Activated naive CD4-positive, alpha-beta T cell treated with anti-CD3 and anti-CD28 coated beads, Interleukin-2, amount 10 ng/mL, durations not matched to agents 7 days and 5 days (primary cell): ENCODE data around the gene NDUFAF2.

Experiments
- CTCF ChIA-PET: fragments of 350-600 bp; sonication (Branson Sonifier 250); formaldehyde crosslinking; loops from one replicate; lab custom pipeline; 2021; ENCODE audit warnings: antibody characterized with exemption; lab: Charles Lee
- DNase-seq: peaks from one replicate; pipeline ENCODE4 v3.0.0-alpha.2; 2020
- H3K27ac Mint-ChIP-seq: one replicate; pipeline ENCODE4 v1.8.0; 2021; ENCODE audit warnings: mild to moderate bottlenecking, moderate library complexity, mixed read lengths
- H3K27me3 Mint-ChIP-seq: one replicate; pipeline ENCODE4 v1.8.0; 2021; ENCODE audit warnings: mild to moderate bottlenecking, mixed read lengths
- H3K36me3 Mint-ChIP-seq: one replicate; pipeline ENCODE4 v1.8.0; 2021; ENCODE audit warnings: mixed read lengths
- H3K4me1 Mint-ChIP-seq: one replicate; pipeline ENCODE4 v1.8.0; 2021; ENCODE audit warnings: mixed read lengths
- H3K4me3 Mint-ChIP-seq: one replicate; pipeline ENCODE4 v1.8.0; 2021; ENCODE audit warnings: mild to moderate bottlenecking, moderate library complexity, mixed read lengths
- H3K9me3 Mint-ChIP-seq: one replicate; pipeline ENCODE4 v1.8.0; 2021; ENCODE audit warnings: mixed read lengths

Gene NDUFAF2

DNA sequence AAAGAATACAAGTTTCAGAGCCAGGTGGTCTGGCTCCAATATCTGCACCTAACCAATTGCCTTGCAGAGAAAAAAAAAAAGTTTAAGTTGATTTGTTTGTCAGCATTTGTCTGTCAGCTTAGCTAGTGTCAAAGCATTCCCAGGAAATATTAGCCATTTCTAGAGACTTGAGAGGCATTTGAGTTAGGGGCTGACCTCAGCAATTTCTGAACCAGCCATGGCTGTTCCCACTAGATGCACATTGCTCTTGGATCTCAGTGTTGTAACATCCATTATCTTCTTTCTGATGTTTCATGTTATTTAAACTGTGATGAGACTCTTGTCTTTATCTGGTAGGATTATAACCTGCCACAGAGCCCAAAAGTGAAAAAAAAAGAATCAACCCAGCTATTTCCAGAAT is 102.3 kb downstream of the NDUFAF2 start:
- H3K36me3 Mint-ChIP-seq, result no peaks in the 10 kb centered on the region
- H3K27ac Mint-ChIP-seq, result no peak overlapping the region
- H3K27me3 Mint-ChIP-seq, result no peaks in the 10 kb centered on the region
- no peak for DNase-seq
- no peak overlapping the region for H3K4me3 Mint-ChIP-seq
- H3K4me1 Mint-ChIP-seq, result no peaks in the 10 kb centered on the region
- CTCF ChIA-PET, result no interaction called here
- H3K9me3 Mint-ChIP-seq, result no peaks in the 10 kb centered on the region

DNA sequence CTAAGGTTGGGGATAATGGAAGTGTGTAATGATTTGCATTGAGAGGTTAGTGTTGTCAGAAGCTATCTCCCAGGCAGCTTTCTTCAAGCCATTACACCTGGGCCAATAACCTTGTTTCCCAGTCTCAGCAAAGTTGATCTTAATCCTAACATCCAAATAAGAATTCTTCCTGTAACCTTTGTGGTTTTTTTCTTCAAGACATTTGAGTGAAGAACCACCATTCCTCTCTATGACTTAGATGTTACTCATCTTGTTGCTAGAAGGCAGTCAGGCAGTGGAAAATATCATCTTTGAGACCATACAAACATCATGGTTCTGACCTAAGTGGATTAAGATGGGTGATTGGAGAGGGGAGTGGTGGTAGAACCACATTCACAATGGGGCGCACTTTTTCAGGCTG is 103.5 kb downstream of the NDUFAF2 start:
- Mint-ChIP-seq H3K4me3 (no peak overlapping the region), H3K9me3 (no peaks in the 10 kb centered on the region), H3K36me3 (no peaks in the 10 kb centered on the region), H3K27me3 (no peaks in the 10 kb centered on the region), H3K4me1 (no peaks in the 10 kb centered on the region), H3K27ac (no peak overlapping the region)
- CTCF ChIA-PET, result no interaction called here
- no peak for DNase-seq

DNA sequence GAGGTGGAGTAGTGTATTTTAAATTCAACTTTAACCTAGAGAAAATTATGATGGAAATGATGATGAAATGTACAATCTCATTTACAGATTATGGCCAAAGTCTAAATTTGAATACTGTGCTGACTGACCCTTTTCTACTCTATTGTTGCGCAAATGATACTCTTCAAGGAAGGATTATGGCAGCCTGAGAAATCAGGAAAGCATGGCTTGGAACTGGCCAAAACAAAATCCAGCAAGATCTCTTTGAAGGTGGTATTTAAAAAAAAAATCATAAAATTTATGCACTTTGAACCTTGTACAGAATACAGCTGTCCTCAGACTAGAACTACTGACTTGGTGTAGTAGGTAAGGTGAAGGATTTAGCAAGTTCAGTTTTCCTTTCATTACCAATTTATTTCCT is 105.3 kb downstream of the NDUFAF2 start:
- no peaks in the 10 kb centered on the region for H3K27me3 Mint-ChIP-seq
- no peaks in the 10 kb centered on the region for H3K9me3 Mint-ChIP-seq
- no peaks in the 10 kb centered on the region for H3K36me3 Mint-ChIP-seq
- H3K4me1 Mint-ChIP-seq, result no peaks in the 10 kb centered on the region
- H3K4me3 Mint-ChIP-seq, result no peak overlapping the region
- DNase-seq, result no peak
- H3K27ac Mint-ChIP-seq, result no peak overlapping the region
- CTCF ChIA-PET, result no interaction called here

DNA sequence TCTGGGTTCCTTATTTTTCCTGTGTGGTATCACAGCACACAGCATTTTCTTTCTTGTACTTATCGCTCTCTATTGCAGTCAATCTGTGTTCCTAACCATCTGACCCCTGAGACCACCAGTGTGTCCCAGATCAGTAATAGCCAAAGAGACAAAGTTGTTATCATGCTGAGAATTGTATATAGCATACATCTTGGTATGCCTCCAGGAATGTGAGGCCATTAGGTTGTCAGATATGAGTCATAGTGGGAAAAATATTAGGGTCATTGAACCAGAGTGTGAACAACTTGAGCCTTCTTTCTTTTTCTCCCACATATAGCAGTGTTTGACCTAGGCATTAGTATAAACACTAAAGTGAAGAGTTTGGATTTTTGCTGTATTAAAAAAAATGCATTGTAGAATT is 106.3 kb downstream of the NDUFAF2 start:
- no peaks in the 10 kb centered on the region for H3K36me3 Mint-ChIP-seq
- H3K27ac Mint-ChIP-seq, result no peak overlapping the region
- no peak overlapping the region for H3K4me3 Mint-ChIP-seq
- H3K4me1 Mint-ChIP-seq, result no peaks in the 10 kb centered on the region
- H3K9me3 Mint-ChIP-seq, result no peaks in the 10 kb centered on the region
- no peaks in the 10 kb centered on the region for H3K27me3 Mint-ChIP-seq
- CTCF ChIA-PET, result interaction anchor here (0.6 to 0.7 kb wide), 2 partner anchors 111 to 222 kb away, joined by 3 read pairs; partner anchors contain the start of gene SMIM15
- no peak for DNase-seq

DNA sequence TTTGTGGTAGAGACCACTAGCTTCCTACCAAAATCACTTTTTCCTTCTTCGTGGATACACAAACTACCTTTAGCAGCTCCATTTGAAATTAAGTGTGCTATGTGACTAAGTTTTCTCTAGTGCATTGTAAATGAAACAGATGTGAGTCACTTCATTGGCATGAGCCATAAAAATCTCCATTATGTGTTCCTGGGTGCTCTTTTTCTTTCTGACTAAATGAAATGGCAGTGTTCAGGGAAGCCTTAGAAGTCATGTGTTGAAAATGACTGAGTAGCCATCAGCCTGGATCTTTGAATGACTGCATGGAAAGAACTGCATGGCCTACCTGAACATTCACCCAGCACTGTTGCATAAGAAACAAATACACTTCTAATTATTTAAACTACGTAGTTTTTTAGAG is 107.9 kb downstream of the NDUFAF2 start:
- CTCF ChIA-PET, result interaction anchor here (1.3 kb wide), 1 partner anchor 605 kb away, joined by 5 read pairs; no protein-coding TSS in a partner anchor
- no peaks in the 10 kb centered on the region for H3K4me1 Mint-ChIP-seq
- no peak overlapping the region for H3K27ac Mint-ChIP-seq
- H3K36me3 Mint-ChIP-seq, result no peaks in the 10 kb centered on the region
- H3K4me3 Mint-ChIP-seq, result no peak overlapping the region
- H3K9me3 Mint-ChIP-seq, result no peaks in the 10 kb centered on the region
- H3K27me3 Mint-ChIP-seq, result no peaks in the 10 kb centered on the region
- no peak for DNase-seq

DNA sequence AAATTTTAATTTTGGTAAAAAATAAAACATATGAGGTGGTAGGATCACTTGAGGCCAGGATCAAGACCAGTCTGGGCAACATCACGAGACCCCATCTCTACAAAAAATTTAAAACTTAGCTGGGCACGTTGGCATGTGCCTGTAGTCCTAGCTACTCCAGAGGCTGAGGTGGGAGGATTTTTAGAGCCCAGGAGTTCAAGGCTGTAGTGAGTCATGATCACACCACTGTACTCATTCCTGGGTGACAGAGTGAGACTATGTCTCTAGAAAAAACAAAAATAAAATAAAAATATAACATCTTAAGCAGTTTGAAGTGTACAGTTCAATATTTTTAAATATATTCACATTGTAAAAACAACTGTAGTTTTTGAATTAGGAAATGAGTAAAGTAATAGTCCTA is 108.9 kb downstream of the NDUFAF2 start:
- Mint-ChIP-seq H3K4me1 (no peaks in the 10 kb centered on the region), H3K9me3 (no peaks in the 10 kb centered on the region)

DNA sequence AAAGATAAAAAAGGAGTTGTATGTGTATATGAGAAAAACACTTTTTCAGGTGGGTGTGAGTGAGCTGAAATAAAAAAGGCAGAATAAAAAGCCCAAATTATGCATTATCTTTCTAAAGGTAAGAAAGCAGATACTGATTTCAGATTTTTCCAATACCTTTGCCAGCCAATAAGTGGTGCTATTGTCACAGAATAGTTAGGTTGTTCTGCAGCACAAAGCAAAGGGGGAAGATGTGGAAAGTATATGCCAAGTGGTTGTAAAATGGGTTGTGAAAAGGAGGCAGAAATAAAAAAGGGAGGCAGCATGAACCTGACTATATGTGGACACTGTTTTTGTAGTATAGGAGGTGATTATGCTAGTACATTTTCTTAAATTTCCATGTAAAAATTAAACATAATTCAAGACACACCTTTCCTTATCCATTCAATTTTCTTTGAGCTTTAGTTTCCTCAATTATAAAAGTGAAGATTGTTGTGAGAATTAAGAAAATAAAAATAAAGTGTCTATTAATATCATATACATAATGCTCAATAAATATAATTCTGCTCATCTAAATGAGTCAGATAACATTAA is 110.5 kb downstream of the NDUFAF2 start:
- no peaks in the 10 kb centered on the region for H3K9me3 Mint-ChIP-seq
- DNase-seq, result no peak
- H3K4me1 Mint-ChIP-seq, result no peaks in the 10 kb centered on the region
- H3K27me3 Mint-ChIP-seq, result no peaks in the 10 kb centered on the region
- H3K27ac Mint-ChIP-seq, result no peak overlapping the region
- CTCF ChIA-PET, result interaction anchor here (4.4 kb wide), 1 partner anchor 604 kb away, joined by 36 read pairs; no protein-coding TSS in a partner anchor
- no peaks in the 10 kb centered on the region for H3K36me3 Mint-ChIP-seq
- H3K4me3 Mint-ChIP-seq, result no peak overlapping the region

More for the DNA sequence above, 108.9 kb downstream of the NDUFAF2 start:
- no peaks in the 10 kb centered on the region for H3K36me3 Mint-ChIP-seq
- no peak for DNase-seq
- no peaks in the 10 kb centered on the region for H3K27me3 Mint-ChIP-seq
- CTCF ChIA-PET, result interaction anchor here (1.3 to 4.4 kb wide), 2 partner anchors 604 to 605 kb away, joined by 5 to 36 read pairs; no protein-coding TSS in a partner anchor
- no peak overlapping the region for H3K27ac Mint-ChIP-seq
- no peak overlapping the region for H3K4me3 Mint-ChIP-seq

DNA sequence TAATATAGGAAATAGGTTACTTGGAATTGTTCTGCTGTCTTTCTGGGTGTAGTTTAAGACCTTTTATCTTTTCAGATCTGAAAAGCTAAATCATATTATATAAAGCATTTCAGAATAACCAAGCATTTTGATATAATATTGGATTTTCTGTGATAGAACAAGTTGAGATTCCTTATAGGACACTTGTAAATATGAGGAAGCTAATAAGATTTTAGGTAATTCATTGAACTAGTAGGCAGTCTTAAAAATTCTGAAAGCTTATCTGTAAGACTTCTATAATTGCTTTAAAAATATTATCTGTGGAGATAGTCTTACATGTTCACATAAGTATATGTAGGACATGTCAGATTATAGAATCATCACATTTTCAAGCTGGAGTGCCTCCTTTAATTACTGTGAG is 114.5 kb downstream of the NDUFAF2 start:
- Mint-ChIP-seq H3K4me1 (no peaks in the 10 kb centered on the region), H3K27ac (no peak overlapping the region), H3K27me3 (no peaks in the 10 kb centered on the region), H3K9me3 (peaks cover 9% of the 10 kb centered on the region), H3K36me3 (peaks cover 3% of the 10 kb centered on the region), H3K4me3 (no peak overlapping the region)
- CTCF ChIA-PET, result interaction anchor here (0.9 to 1.3 kb wide), 2 partner anchors 77 to 599 kb away, joined by 3 read pairs; no protein-coding TSS in a partner anchor
- no peak for DNase-seq

DNA sequence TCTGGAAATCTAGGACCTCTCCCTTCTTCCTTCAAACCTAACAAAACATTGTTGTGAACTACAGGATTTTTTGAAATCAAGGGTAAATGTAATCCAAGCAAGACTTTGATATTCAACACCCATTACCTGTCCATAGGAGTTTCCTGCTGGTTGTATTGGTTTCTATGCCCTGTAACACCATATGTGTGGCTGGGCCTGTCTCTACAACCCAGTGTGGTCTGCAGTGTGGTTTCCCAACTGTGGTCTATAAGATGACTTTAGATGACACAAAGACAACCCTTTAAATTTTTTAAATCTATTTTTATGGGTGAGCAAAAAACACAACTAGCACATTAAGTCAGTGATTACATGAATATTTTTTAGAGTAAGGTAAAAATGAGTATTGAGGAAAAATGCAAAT is 124.1 kb downstream of the NDUFAF2 start:
- DNase-seq, result no peak
- CTCF ChIA-PET, result no interaction called here
- Mint-ChIP-seq H3K27me3 (no peaks in the 10 kb centered on the region), H3K4me1 (no peaks in the 10 kb centered on the region), H3K9me3 (peaks cover 1% of the 10 kb centered on the region), H3K27ac (no peak overlapping the region), H3K4me3 (no peak overlapping the region), H3K36me3 (peaks cover 2% of the 10 kb centered on the region)

DNA sequence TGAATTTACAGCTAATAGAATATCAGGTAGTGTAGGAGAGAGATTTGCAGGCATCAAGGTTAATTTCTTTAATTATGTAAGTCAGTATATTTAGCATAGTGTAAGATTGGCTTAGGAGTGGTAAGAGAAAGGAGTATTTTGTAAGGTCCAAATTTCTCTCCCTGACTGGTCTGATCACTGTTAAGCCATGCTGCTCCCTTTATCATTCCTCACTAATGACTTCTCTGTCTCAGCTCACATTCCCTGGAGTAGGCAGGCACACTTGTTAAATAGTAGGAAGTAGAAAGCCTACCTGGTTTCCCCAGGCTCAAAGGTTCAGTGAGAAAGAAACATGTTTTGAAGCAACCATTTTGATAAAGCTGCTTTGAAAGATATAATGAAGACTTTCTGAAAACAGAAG is 126.5 kb downstream of the NDUFAF2 start:
- peaks cover 2% of the 10 kb centered on the region for H3K36me3 Mint-ChIP-seq

DNA sequence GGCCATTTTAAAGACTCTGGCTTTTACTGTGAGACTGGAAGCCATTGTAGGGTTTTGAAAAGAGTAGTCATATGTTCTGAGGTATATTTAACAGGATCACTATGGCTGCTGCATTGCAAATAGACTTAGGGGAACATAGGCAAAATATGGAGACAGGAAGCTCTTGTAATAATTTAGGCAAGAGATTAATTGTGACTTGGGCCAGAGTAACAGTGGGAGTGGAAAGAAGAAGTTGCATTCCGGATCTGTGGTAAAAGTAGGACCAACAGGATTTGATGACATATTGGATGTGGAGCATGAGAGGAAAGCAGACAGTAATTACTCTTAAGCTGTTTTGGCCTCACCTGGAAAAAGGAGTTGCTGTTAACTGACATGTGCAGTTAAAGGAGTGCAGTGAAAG is 131.6 kb downstream of the NDUFAF2 start:
- DNase-seq, result no peak
- no peaks in the 10 kb centered on the region for H3K4me1 Mint-ChIP-seq
- CTCF ChIA-PET, result no interaction called here

More for the DNA sequence above, 126.5 kb downstream of the NDUFAF2 start:
- CTCF ChIA-PET, result no interaction called here
- H3K4me1 Mint-ChIP-seq, result no peaks in the 10 kb centered on the region
- no peaks in the 10 kb centered on the region for H3K27me3 Mint-ChIP-seq
- H3K4me3 Mint-ChIP-seq, result no peak overlapping the region
- peaks cover 1% of the 10 kb centered on the region for H3K9me3 Mint-ChIP-seq
- H3K27ac Mint-ChIP-seq, result no peak overlapping the region
- no peak for DNase-seq

DNA sequence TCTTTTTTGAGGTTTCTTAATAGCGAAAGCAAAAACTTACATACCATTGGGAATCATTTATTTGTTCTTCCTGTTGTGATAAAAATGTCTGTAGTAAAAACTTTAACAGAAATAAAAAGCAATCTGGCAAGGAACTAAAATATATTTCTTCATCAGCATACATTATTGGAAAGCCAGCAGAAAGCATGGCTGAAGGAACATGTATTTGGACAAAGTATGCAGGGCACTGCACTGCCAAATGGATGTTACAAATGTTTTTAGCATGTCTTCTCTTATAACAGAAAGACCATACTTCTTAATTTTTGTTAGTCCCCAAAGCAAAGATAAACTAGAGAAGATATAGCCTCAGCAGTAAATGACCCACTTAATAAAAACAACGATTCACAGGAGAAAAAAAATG is 136.7 kb downstream of the NDUFAF2 start:
- DNase-seq, result no peak
- Mint-ChIP-seq H3K4me3 (no peak overlapping the region), H3K27ac (no peak overlapping the region), H3K4me1 (no peaks in the 10 kb centered on the region), H3K36me3 (peaks cover 3% of the 10 kb centered on the region), H3K27me3 (no peaks in the 10 kb centered on the region), H3K9me3 (no peaks in the 10 kb centered on the region)
- CTCF ChIA-PET, result no interaction called here

More for the DNA sequence above, 131.6 kb downstream of the NDUFAF2 start:
- peaks cover 2% of the 10 kb centered on the region for H3K36me3 Mint-ChIP-seq
- H3K27ac Mint-ChIP-seq, result no peak overlapping the region
- no peaks in the 10 kb centered on the region for H3K9me3 Mint-ChIP-seq
- no peaks in the 10 kb centered on the region for H3K27me3 Mint-ChIP-seq
- H3K4me3 Mint-ChIP-seq, result no peak overlapping the region

DNA sequence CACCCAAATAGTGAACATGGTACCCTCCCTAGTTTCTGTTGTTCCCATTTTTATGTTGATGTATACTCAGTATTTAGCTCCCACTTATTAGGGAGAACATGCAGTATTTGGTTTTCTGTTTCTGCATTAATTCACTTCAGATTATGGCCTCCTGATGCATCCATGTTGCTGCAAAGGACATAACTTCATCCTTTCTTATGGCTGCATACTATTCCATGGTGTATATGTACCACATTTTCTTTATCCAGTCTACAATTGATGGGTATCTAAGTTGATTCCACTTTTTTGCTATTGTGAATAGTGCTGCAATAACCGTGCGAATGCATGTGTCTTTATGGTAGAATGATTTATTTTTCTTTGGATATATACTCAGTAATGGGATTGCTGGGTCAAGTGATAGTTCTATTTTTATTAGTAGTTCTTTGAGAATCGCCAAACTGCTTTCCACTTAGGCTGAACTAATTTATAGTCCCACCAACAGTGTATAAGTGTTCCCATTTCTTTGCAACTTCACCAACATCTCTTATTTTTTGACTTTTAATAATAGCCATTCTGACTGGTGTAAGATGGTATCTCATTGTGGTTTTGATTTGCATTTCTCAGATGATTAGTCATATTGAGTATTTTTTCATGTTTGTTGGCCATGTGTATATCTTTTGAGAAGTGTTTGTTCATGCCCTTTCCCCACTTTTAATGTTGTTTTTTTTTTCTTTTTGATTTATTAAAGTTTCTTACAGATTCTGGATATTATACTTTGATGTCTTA is 137.7 kb downstream of the NDUFAF2 start:
- Mint-ChIP-seq H3K4me3 (no peak overlapping the region), H3K27me3 (no peaks in the 10 kb centered on the region), H3K27ac (no peak overlapping the region), H3K9me3 (no peaks in the 10 kb centered on the region), H3K4me1 (no peaks in the 10 kb centered on the region), H3K36me3 (peaks cover 3% of the 10 kb centered on the region)
- no peak for DNase-seq
- CTCF ChIA-PET, result no interaction called here

DNA sequence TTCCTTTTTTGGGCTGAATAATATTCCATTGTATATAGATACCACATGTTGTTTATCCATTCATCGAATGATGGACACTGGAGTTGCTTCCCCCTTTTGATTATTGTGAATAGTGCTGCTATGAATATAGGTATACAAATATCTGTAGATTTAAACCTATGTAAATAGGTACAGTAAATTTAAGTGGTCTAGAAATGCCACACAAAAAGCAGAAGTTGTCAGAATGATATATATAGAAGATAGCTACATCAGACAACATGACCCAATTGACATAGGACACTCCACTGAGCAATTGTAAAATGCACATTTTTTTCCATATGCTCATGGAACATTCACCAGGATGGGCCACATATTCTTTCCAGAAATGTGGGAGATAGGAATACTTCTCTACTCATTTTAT is 139.7 kb downstream of the NDUFAF2 start:
- Mint-ChIP-seq H3K9me3 (no peaks in the 10 kb centered on the region), H3K4me1 (no peaks in the 10 kb centered on the region), H3K27me3 (no peaks in the 10 kb centered on the region), H3K27ac (no peak overlapping the region), H3K36me3 (peaks cover 3% of the 10 kb centered on the region), H3K4me3 (no peak overlapping the region)
- CTCF ChIA-PET, result no interaction called here
- no peak for DNase-seq

DNA sequence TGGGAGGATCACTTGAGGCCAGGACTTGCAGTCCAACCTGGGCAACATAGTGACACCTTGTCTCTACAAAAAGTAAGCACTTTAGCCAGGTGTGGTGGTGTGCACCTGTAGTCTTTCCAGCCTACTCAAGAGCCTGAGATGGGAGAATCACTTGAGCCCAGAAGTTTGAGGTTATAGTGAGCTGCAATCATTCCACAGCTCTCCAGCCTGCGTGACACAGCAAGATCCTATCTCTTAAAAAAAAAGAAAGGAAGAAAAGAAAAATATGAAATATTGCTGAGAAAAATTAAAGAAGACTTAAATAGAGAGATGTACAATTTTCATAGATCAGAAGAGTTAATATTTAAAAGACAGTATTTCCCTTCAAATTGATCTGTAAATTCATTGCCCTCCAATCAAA is 140.9 kb downstream of the NDUFAF2 start:
- H3K27ac Mint-ChIP-seq, result no peak overlapping the region
- peaks cover 3% of the 10 kb centered on the region for H3K36me3 Mint-ChIP-seq
- CTCF ChIA-PET, result interaction anchor here (0.9 kb wide), 1 partner anchor 140 kb away, joined by 3 read pairs; no protein-coding TSS in a partner anchor
- DNase-seq, result no peak
- H3K27me3 Mint-ChIP-seq, result no peaks in the 10 kb centered on the region
- H3K4me3 Mint-ChIP-seq, result no peak overlapping the region
- no peaks in the 10 kb centered on the region for H3K4me1 Mint-ChIP-seq
- no peaks in the 10 kb centered on the region for H3K9me3 Mint-ChIP-seq
